HG03342 (cell line): ENCODE measurements around the gene DNAH17.

Experiments used
- ATAC-seq: cut with Tn5 transposase; IDR thresholded peaks from one replicate; pipeline ENCODE4 v1.9.1; 2021; ENCODE audit warnings: mild to moderate bottlenecking, moderate library complexity; ENCODE audit not compliant: unreplicated experiment

DNAH17 gene

DNA sequence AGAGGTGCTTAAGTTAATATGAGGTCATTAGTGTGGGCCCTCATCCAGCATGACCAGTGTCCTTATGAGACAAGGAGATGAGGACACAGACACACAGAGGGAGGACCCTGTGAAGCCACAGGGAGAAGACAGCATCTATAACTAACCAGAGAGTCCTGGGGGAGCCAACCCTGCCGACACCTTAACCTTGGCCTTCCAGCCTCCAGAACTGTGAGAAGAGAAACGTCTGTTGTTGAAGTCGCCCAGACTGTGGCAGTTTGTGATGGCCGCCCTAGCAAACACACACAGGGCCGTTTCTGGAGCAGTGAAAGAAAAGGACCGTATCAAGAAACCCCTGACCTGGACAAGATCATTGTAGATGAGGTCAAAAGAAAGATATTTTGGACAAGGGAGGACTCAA lies 26.7 kb downstream of the DNAH17 start:
- ATAC-seq: no peak

DNA sequence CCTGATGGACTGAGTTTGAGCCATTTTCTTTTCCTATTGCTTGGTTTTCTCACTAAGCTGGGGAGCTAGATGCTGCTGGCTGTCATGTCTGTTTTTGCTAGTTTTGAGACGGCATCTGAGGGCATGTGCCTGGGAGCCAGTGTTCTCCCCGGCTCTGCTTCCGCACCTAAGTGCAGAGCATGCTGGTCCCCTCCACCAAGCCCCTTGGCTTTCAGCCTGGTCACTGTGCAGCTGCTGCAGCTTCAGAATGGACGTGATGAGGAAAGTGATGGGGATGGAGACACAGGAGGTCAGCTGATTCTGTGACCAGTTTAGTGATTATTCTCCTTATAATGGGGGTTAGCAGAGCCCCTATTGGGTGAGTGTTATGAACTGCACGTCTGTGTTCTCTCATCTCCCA lies 28.5 kb downstream of the DNAH17 start:
- no peak for ATAC-seq

DNA sequence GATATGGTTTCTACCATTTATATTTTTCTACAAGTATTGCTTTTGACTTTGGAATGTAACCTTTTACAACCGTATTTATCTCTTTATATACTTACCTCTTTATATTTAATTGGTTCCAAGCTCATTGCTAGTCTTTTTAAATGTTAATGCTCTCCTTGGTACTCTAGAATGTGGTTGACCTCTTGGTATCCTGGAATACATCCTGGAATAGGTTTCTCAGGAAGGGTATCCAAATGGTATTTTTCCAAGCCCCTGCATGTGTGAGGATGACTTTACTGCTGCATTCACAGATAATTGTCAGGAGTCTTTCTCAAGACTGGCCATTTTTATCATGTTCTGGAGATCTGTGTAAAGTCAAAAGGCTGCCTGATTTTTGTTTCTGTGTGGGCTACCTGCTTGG lies 30.2 kb downstream of the DNAH17 start:
- ATAC-seq: no peak

DNA sequence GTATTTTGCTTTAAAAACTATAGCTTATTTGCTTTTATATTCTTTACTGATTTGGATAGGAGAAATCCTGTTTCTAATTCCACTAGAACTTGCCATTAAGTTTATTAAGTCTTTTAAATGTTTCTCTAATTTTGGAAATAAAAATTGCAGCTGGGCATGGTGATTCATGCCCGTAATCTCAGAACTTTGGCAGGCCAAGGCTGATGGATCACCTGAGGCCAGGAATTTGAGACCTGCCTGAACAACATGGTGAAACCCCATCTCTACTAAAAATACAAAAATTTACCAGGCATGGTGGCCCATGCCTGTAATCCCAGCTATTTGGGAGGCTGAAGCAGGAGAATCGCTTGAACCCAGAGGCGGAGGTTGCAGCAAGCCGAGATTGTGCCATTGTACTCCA lies 30.7 kb downstream of the DNAH17 start:
- no peak for ATAC-seq

DNA sequence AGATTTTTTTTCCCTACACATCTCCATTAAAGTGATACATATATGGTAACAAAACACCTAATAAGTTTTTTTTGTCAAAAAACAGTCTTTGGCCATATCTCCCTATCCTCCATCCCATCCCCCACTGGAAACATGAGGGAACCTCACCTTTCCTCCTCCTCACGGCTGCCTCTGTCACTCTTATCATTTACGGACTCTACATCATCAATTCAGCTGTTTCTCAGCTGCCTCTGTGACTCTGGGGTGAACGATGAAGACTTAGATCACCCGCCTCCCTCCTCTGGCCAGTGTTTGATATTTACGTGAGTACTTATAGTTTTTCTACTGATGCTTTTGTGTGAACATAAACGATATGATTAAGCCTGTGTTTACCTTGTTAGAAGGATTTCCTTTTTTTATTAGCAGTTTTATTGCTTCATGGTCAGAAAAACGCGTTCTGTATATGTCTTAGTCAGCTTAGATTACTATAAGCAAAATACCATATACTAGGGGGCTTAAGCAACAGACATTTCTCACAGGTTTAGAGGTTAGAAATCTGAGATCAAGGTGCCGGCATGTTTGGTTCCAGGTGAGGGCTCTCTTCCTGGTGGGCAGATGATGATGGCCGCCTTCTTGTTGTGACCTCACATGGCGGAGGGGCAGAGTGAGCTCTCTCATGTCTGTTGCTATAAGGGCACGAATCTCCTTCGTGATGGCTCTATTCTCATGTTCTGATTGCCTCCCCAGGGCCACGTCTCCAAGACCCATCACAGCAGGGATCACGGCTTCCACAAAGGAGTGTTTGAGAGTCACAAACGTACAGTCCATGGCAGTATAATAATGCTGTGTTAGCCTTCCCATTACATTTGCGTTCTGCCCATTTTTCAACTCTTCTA lies 32.1 kb downstream of the DNAH17 start:
- ATAC-seq: no peak

DNA sequence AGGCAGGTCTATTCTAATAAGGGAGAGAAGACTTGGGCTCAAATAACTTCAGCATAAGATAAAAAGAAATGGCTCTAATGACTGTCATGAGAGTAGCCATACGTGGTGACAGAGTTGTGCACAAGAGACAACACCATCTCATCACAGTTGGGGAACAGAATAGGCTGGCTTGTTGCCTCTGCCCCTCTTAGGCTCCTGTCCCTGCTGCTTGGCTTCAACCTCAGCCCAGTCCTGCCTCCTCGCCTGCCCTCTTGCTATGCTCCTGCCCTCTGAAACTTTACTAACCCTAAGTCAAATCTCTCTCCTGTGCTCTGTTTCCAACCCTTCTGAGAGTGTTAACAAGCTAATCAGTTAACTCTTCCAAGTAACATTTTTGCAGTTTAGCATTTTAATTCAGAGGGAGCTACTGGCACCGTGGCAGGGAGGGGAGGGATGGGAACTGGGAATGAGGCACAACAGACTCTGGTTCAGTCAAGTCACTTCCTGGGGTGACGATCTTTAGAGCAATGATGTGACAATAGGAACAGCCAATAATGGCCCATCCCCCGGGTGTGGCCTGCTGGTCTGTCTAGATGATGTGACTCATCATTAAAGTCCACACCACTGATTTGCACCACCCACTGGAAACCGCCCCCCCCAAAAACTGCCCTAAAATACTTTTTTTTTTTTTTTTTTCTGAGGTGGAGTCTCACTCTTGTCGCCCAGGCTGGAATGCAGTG lies 35.5 kb downstream of the DNAH17 start:
- no peak for ATAC-seq

DNA sequence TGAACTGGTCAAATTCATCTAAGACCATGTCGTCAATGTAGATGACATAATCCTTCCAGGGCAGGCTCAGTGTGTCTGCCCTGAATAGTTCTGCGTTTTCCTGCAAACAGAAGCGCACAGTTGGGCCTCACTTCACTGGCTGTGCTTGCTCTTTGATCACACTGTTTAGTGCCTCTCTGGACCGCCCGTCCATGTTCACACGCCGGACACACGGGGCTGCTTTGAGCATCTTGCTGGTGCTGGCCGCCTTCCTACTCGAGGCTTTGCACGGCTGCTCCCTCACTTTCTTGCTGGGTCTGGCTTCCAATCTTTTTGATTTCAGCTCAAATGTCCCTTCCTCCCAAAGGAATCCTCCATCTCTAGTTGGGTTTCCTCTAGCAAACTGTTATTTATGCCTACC lies 37.4 kb downstream of the DNAH17 start:
- no peak for ATAC-seq

DNA sequence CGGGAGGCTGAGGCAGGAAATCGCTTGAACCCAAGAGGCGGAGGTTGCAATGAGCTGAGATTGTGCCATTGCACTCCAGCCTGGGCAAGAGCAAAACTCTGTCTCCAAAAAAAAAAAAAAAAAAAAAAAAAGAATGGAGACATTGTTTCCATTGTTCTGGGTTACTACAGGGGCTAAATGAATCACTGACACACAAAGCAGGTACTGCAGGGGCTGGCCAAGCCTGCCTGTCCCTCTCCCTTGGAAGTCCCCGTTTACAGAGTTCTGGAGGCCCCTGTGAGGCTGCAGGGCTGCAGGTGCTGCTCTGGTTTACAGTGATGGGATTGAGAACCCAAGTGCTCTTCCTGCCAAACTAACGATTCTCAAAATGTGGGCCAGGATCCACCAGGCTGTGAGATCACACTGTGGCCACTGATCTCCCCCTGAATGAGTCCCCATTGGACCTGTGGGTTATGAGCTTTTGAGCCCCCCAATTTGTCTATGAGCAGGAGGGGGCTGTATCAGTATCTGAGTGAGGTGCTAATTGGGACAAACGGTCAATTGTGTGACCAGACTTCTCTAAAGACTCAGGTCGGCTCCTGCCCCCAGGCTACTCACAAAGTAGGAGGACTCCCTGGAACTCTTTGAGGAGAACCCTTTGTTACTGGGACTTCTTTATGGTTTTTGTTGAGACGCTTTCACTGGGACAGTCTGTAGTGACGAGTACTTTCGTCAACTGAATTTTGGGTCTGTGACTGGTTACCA lies 39.0 kb downstream of the DNAH17 start:
- no peak for ATAC-seq

DNA sequence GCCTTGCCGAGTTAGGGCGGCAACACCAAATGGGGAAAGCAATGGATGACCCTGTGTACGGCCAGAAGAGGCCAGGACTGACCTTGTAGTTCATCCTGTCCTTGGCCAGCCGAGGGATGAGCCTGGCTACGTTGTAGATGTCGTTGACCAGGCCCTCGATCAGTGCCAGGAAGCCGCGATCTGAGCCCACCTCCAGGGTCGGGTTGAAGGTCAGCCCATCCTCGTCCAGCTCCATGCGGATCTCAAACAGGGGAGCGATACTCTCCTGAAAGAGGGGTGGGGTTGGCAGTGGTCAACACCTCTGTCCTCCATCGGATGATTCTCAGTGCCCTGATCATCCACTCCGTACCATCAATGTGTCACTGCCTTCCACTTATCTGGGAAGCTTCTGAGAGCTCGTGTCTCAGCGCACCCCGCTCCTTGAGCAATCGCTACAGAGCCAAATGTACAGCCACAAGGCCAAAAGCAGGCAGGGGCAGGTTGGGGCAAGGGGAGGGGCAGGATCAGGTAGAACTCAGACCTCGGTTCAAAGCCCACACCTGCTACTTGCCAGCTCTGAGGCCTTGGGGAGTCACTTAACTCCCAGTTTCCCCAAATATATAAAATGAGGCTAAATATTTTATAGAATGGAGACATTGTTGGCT lies 39.9 kb downstream of the DNAH17 start:
- ATAC-seq: no peak

DNA sequence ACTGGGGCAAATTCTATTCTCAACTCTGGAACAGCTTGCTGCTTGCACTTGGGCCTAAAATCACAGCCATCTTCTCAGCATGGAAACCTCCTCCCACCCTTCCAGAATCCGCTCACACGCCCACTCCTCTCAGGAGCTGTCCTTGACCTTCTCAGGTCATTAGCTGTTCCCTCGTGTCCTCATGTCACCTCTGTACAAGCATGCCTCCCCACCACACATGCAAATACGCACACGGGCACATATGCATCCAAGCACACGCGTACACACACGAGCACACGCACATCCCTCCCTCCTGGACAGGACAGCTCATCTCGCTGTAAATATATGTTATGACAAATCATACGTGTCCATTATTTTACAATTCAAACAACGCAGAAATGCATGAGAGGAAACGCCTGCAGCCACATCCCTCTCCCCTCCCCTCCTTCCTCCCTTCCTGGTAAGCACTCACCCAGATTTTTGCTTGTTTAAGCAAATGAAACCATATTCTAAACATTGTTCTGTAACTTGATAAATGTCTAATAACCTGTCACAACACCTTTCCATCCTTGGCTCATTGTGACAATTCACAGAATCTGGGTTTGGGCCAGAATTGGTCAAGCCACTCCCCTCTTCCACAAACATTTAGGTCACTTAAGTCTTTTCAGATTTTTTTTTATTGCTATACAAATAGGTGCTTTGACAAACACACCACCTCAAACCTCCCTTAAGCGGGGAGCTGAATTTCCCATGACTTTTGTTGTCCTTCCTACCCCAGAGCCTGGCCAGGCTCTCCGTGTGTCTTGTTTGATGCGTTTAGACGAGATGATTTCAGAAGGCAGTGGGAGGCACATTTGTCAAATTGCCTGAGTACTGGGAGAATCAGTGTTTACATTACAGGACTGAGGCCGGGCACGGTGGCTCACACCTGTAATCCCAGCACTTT lies 41.7 kb downstream of the DNAH17 start:
- no peak for ATAC-seq

DNA sequence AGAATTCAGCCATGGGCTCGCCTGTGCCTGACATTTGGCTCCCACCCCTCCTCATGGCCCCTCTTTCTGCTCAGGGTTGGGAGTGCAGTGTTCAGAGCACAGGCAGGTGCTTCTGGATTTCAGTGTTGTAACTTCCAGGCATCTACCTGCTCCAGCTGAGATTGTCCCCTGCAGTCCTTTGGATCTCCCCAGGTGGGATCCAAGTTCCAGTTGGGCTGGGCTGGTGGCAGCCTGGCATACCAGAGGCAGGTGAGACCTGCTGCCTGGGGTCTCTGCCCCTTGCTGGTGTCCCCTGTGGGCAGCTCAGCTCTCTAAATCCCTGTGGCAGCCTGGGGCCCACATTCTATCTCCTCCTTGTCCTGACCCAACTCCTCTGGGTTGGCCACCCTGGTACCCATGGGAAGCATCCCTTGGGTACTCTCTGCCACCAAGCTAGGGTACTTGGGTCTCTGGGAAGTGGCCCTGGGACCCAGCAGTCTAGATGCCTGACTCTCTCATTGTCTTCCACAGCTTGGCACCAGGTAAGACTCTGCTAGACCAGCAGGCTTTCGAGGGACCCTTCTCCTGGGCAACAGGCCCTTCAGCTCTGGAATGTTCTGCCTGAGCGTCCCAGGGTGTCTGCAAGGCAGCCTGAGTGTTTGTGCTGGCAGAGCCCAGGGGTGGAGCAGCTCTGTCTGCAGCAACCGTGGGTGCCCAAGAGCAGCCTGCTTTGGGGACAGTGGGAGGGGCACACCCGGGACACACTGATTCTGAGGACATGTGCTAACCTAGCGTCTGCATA lies 42.5 kb downstream of the DNAH17 start:
- ATAC-seq: no peak

DNA sequence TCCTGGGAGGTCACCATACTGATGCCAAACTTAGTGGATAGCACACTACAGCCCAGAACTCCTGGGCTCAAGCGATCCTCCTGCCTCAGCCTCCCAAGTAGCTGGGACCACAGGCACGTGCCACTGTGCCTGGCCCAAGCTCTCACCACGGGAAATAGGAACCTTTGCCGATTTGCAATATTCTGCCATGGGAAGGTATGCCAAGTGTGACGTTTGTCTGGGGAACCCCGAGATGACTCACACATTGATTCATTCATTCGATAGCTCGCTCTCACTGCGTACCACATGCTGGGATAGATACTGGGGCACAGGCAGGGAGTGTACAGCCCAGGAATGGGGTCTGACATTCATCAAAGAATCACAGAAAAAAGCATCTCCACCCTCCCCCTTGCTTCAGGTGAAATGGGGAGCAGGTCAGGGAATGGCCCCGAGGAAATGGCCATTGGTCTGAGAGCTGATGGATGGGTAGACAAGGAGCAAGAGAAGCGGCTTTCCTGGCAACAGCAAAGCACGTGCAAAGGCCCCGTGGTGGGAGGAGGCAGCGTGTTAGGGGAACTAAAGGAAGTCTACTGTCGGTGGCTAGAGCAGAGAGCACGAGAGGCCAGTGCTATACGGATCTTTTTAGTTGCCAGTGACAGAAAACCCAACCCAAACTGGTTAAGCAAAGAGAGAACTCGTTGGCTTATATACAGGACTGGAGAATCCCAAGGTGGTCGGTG lies 44.1 kb downstream of the DNAH17 start:
- ATAC-seq: no peak

DNA sequence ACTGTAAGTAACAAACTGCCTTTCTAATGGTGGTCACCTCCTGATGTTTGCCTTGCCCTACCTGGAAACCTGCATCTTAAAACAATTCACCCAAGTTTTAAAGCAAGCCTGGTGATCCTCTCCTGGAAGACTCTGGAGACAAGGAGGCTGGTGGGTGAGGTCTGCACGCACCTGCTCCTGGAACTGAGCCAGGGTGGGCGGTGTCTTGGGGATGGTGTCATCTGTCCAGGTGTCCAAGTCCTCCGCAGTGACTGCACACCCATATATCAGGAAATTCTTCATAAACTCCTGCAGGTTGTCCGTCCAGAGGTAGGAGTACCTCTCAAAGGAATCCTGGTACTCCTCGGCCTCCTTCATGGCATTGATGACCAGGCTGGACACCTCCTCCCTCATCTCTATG lies 44.9 kb downstream of the DNAH17 start:
- ATAC-seq: no peak

DNA sequence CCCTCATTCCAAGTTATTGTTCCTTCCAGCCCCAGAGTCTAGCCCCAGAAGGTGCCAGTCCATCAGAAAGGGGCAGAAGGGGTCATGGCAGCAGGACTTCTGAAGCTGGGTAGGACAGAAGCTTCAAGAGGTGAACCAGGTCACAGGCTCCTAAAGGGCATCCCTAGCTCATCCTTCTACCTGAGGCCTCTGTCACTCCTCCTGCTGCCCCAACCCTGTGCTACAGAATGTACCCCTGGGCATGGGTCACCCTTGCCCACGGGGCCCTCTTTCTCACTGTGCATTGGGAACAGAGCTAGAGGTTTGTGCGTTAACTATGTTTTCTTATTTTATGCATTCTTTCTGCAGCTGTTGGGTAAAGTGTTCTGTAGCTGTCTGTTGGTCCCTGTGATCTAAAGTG lies 46.5 kb downstream of the DNAH17 start:
- no peak for ATAC-seq

DNA sequence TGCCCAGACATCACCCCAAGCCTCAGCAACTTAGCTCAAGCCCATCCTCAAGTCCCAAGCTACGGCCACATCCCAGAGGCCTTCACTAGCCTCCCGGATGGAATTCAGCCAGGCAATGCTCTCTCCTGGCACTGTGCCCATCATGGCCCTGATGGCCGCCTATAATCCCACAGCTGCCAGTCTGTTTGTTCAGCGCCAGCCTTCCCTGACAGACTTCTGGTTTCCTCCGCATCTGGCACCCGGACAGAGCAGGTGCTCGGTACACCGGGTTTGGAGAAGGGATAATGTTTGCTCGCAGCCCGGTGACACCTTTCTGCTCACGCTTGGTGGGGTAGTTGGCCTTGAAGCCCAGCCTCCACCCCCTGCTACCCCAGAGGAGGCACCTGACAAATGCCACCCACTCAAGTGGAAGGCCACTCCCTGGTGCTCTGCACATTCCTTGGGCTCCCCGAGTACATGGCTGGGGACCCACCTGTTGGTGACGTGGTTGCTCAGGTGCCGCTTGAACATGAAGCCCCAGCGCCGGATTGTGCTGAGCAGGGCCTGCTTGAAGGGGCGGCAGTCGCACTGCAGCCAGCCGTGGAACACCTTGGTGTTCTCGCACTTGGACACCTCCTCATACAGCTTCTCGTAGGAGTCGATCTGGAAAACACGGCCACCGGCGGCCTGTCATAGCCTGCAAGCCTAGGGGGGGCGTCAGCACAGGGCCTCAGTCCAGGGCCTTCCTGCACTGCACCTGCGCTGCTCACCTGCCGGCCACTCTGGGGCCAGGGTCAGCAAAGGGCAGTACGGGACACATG lies 47.1 kb downstream of the DNAH17 start:
- no peak for ATAC-seq

DNA sequence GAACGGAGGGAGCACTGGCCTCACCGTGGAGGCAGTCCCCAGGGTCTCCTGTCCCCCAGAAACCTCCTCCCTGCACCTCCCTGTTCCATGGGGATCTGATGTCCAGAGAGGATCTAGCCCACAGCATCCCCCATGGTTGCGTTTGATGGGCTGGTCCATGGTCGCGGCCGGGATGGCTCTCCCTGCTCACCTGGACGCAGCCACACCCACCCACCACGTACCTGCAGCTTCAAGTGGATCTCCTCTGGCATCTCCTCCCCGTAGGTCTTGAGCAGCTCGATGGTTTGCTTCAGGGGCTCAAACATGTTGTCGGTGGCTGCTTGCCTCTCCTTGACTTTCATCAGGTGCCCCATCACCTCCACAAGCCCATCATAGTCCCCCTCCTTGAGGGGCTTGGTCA lies 47.9 kb downstream of the DNAH17 start:
- no peak for ATAC-seq

DNA sequence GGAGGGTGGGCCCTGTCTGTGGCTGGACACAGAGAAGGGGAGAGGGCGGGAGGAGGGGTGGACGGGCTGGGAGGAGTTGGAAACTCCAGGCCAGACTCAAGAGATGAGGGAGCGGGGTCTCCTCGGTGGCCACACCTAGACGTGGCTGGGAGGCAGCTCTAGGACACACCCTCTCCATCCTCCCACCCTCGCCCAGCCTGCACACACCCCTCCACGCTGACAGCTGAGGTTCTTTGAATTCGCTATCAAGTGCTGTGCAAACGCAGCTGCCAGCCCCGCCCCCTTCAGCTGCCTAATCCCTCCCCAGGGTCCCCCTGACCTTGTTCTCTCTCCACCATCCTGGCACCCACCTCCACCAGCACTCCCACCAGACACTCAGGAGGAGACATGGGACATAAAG lies 48.7 kb downstream of the DNAH17 start:
- ATAC-seq: no peak

DNA sequence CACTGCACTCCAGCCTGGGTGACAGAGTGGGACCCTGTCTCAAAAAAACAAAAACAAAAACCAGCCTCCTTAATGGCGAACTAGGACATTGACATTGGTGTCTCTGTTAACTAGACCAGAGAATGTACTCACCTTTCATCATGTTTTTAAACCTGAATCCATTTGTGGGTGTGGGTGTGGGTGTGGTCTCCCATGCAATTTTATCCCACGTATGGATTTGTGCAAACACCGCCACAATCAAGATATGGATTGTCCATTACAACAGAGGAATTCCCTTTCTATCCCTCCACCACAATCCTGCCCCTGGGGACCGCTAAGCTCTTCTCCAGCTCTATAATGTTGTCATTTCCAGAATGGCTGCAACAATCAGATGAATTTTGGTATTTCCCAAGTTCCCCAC lies 49.9 kb downstream of the DNAH17 start:
- no peak for ATAC-seq
